ENCODE measurements around the gene GRK6. TPM values are rescaled to one million over a fixed set of nuclear protein-coding genes. Genes with fewer than 3 reads are reported as not detected.

The GRK6 gene
- polyA plus RNA-seq, 1 of the 3 experiments (the other 2 are of a cell fraction), result 39.5 TPM

GRCh38 chr5:177444106-177445051 lies 17.9 kb downstream of the GRK6 start:
- DNase-seq, result no peak
- Histone ChIP-seq H3K4me1 (ENCODE audit: control insufficient read depth in 1 of 2, insufficient read depth in 2 of 2, low read depth in 1 of 2, low read length in 1 of 2) (peaks cover 21 to 33% of the 10 kb centered on the region in 2 experiments), H3F3A (replicated peaks; ENCODE audit: insufficient read depth) (peaks cover 21% of the 10 kb centered on the region), H3K9me2 (no peaks in the 10 kb centered on the region), H3K79me2 (ENCODE audit: insufficient read depth) (peaks cover 23% of the 10 kb centered on the region), H3K27ac (ENCODE audit: low read depth in 2 of 2, low read length in 1 of 2) (no peak overlapping the region; a peak in 1 of 4 replicates), H2AFZ (ENCODE audit: low read depth) (no peak overlapping the region), H3K9me3 (no peaks in the 10 kb centered on the region), H3K4me2 (no peak overlapping the region), H3K4me3 (ENCODE audit: low read depth in 2 of 2, low read length in 1 of 2) (no peak overlapping the region), H3K36me3 (replicated peaks in 1 of 2; ENCODE audit: control insufficient read depth in 1 of 2, insufficient read depth in 2 of 2, low read length in 1 of 2) (peaks cover 5 to 13% of the 10 kb centered on the region in 2 experiments), H3K9ac (no peak overlapping the region), H3K27me3 (ENCODE audit: insufficient read depth) (no peaks in the 10 kb centered on the region), H4K20me1 (ENCODE audit: insufficient read depth) (0 out of 2 replicates have a peak, but pooled peaks cover 9% of the 10 kb centered on the region)
- TF ChIP-seq TAF1 (IDR thresholded peaks at IDR 0.05; ENCODE audit: borderline replicate concordance, low read depth, low read length) (no peak), USF1 (IDR thresholded peaks at IDR 0.05; ENCODE audit: borderline replicate concordance, low read depth) (no peak), REST (IDR thresholded peaks at IDR 0.05; ENCODE audit: low read depth, low read length) (no peak), ZBTB33 (IDR thresholded peaks at IDR 0.05; ENCODE audit: borderline replicate concordance, low read depth) (no peak), CHD2 (IDR thresholded peaks at IDR 0.05; ENCODE audit: low read length, partially characterized antibody) (no peak), FOXJ3 (CRISPR knock-in tag; IDR thresholded peaks at IDR 0.05) (no peak), RFX5 (IDR thresholded peaks at IDR 0.05; ENCODE audit: low read length) (no peak), GATA2 (CRISPR knock-in tag; IDR thresholded peaks at IDR 0.05) (no peak)
- POLR2A ChIA-PET, result interaction anchor here (1.1 to 6.1 kb wide), 4 partner anchors 8 to 41 kb away, joined by 4 to 46 read pairs (median 6); no protein-coding TSS in a partner anchor
- CTCF ChIA-PET, result interaction anchor here (0.8 to 15.5 kb wide), 8 partner anchors 11 to 75 kb away, joined by 3 to 318 read pairs (median 44); partner anchors contain the start of genes GRK6, PDLIM7 and PFN3
- 97% methylated on average over 7 of the region's 7 CpGs for WGBS (ENCODE audit: low lambda C conversion rate)
